GM12878 (cell line): ENCODE data around the gene CCDC201. TPM values are rescaled to one million over a fixed set of nuclear protein-coding genes. Genes with fewer than 3 reads are reported as not detected.
"Not testable (repeated sequence)": the region's sequence is repeated elsewhere in the genome, so short reads cannot be mapped to it uniquely, and the experiment has no call there.

Source experiments
- ATAC-seq: fragments of 200-7000 bp; cut with Tn5 transposase; 3 replicates; pipeline ENCODE4 v1.9.1; 2020; ENCODE audit warnings: mild to moderate bottlenecking, moderate library complexity
- BruUV-seq: library from RNA; stranded (reverse); fragments of 400-500 nt; replicated peaks from 2 replicates; lab custom pipeline; 2021; lab: Mats Ljungman, UMichigan
- CTCF ChIA-PET: fragments of 300-600 bp; sonication (Branson Sonifier 250); formaldehyde crosslinking; extraction: SDS; loops from one replicate; lab custom pipeline; 2021; ENCODE audit warnings: inconsistent platforms; lab: Yijun Ruan, JAX
- POLR2A ChIA-PET: fragments of 350-600 bp; formaldehyde crosslinking; extraction: SDS; loops from one replicate; lab custom pipeline; 2021; ENCODE audit warnings: inconsistent platforms; lab: Charles Lee
- RAD21 ChIA-PET: fragments of 300-600 bp; sonication (Branson Sonifier 250); formaldehyde crosslinking; loops from one replicate; lab custom pipeline; 2023; ENCODE audit warnings: antibody characterized with exemption; ENCODE audit not compliant: unreplicated experiment; lab: Charles Lee
- SMC1A ChIA-PET: fragments of 300-600 bp; sonication (Branson Sonifier 250); formaldehyde crosslinking; loops from one replicate; lab custom pipeline; 2023; ENCODE audit not compliant: unreplicated experiment, uncharacterized antibody; lab: Charles Lee
- DNase-seq: peaks from one replicate; pipeline ENCODE4 v3.0.0-alpha.2; 2011; ENCODE audit warnings: low read depth, low spot score
- FAIRE-seq: peaks from 3 replicates; lab custom pipeline; 2011; peaks lifted over from hg19 to GRCh38; lab: Jason Lieb, UNC
- H2AFZ ChIP-seq: 2 replicates; pipeline ENCODE4 v1.6.0; 2011; ENCODE audit warnings: low read depth, low read length, control low read depth; ENCODE audit not compliant: control insufficient read depth
- H3K27ac ChIP-seq: 2 replicates; pipeline ENCODE4 v1.5.1; 2011; ENCODE audit warnings: control low read depth; ENCODE audit not compliant: control insufficient read depth, insufficient read depth
- H3K27me3 ChIP-seq, 2 experiments: replicated peaks in 1 of 2; 2 replicates each; pipeline versions ENCODE4 v1.6.0 to v1.6.1; 2011; ENCODE audit warnings: low read length in 1 of 2; ENCODE audit not compliant: control insufficient read depth in 2 of 2, insufficient read depth in 2 of 2
- H3K36me3 ChIP-seq, 2 experiments: 2 replicates each; pipeline ENCODE4 v1.5.1; 2011; ENCODE audit warnings: low read length in 1 of 2; ENCODE audit not compliant: control insufficient read depth in 2 of 2, insufficient read depth in 2 of 2
- H3K4me1 ChIP-seq: 2 replicates; pipeline ENCODE4 v1.6.1; 2011; ENCODE audit warnings: mild to moderate bottlenecking, low read length, moderate library complexity, mixed read lengths; ENCODE audit not compliant: control insufficient read depth, insufficient read depth
- H3K4me2 ChIP-seq: 2 replicates; pipeline ENCODE4 v1.6.0; 2011; ENCODE audit warnings: control low read depth; ENCODE audit not compliant: control insufficient read depth, insufficient read depth
- H3K4me3 ChIP-seq: fragments of 200-600 bp; sonication (generic); 2 replicates; pipeline ENCODE4 v1.5.1; 2016
- H3K79me2 ChIP-seq: 2 replicates; pipeline ENCODE4 v1.6.0; 2011; ENCODE audit warnings: low read length; ENCODE audit not compliant: control insufficient read depth, insufficient read depth
- H3K9ac ChIP-seq: 2 replicates; pipeline ENCODE4 v1.8.0; 2011; ENCODE audit warnings: low read length, control low read depth, mixed read lengths; ENCODE audit not compliant: control insufficient read depth, insufficient read depth
- H3K9me3 ChIP-seq: replicated peaks from 3 replicates; pipeline ENCODE4 v1.5.1; 2011; ENCODE audit warnings: mild to moderate bottlenecking, low read length; ENCODE audit not compliant: control insufficient read depth, insufficient read depth
- H4K20me1 ChIP-seq: 2 replicates; pipeline ENCODE4 v1.6.0; 2011; ENCODE audit not compliant: control insufficient read depth, insufficient read depth
- CTCF ChIP-seq, 3 experiments: IDR thresholded peaks in 2 of 3; conservative IDR thresholded peaks in 1 of 3; 2 replicates each; pipeline ENCODE4 v1.5.1; 2011; ENCODE audit warnings: low read depth in 3 of 3, low read length in 3 of 3, mild to moderate bottlenecking in 3 of 3, control low read depth in 2 of 3, moderate library complexity in 2 of 3, inconsistent platforms in 1 of 3, mixed read lengths in 1 of 3; ENCODE audit not compliant: control insufficient read depth in 2 of 3, insufficient read depth in 1 of 3; ENCODE audit errors: extremely low read depth in 1 of 3
- EP300 ChIP-seq, 2 experiments: fragments of 150-350 bp in 1 of 2; IDR thresholded peaks; 2 replicates each; pipeline ENCODE4 v1.6.1; 2011 to 2012; ENCODE audit warnings: low read depth in 2 of 2, low read length in 2 of 2, borderline replicate concordance in 1 of 2, improper control_type of control experiment in 1 of 2, inconsistent platforms in 1 of 2; ENCODE audit not compliant: control insufficient read depth in 1 of 2
- HCFC1 ChIP-seq: fragments of 150-350 bp; IDR thresholded peaks from 2 replicates; pipeline ENCODE4 v1.6.1; 2014; ENCODE audit warnings: low read length
- JUNB ChIP-seq: IDR thresholded peaks from 2 replicates; pipeline ENCODE4 v1.6.1; 2016; ENCODE audit warnings: antibody characterized with exemption, mild to moderate bottlenecking
- RAD21 ChIP-seq: IDR thresholded peaks from 2 replicates; pipeline ENCODE4 v1.6.1; 2011; ENCODE audit warnings: mild to moderate bottlenecking, low read depth, low read length, moderate library complexity; ENCODE audit not compliant: insufficient read depth
- USF2 ChIP-seq: IDR thresholded peaks from 2 replicates; pipeline ENCODE4 v1.6.1; 2011; ENCODE audit warnings: low read depth, low read length, improper control_type of control experiment, borderline replicate concordance
- WGBS: methylation state at CpG from one replicate; pipeline ENCODE4 v1.1.6; 2016; ENCODE audit warnings: low lambda C conversion rate; ENCODE audit not compliant: insufficient replicate concordance, insufficient coverage; ENCODE audit errors: missing lambda C conversion rate; 5-methylcytosine and 5-hydroxymethylcytosine counted together
- in situ Hi-C: fragments of 300-500 bp; cut with MboI; formaldehyde crosslinking; loops from 9 replicates; pipeline ENCODE4 v1.14.3; 2018; ENCODE audit warnings: mixed read lengths
- intact Hi-C: fragments of 100-400 bp; cut with micrococcal nuclease; formaldehyde crosslinking; loops from one replicate; pipeline ENCODE4 v1.14.2; 2022; ENCODE audit not compliant: unreplicated experiment
- polyA plus RNA-seq, 11 experiments: library from polyadenylated mRNA; depleted of rRNA in 4 of 11; unstranded in 6 of 11; stranded (reverse) in 5 of 11; fragments of >200 nt; fragmentation: Nextera tagmentation in 4 of 11; fragmentation: Illumina TruSeq in 1 of 11; extraction: Ambion mirVana in 4 of 11; extraction: Trizol in 1 of 11; gene quantifications; 1 replicate in 1 of 11; 2 replicates in 10 of 11; pipeline versions ENCODE4 v1.2.1 to v1.2.3, GENCODE V29; 2011 to 2016; ENCODE audit warnings: inconsistent platforms in 2 of 11, missing spikeins in 2 of 11, low read depth in 1 of 11
- total RNA-seq, 4 experiments: library from RNA; depleted of rRNA in 3 of 4; stranded (reverse); fragments of >200 nt in 3 of 4; fragmentation: Illumina TruSeq in 1 of 4; extraction: Trizol in 1 of 4; gene quantifications; 2 replicates each; pipeline versions ENCODE4 v1.2.1 to v1.2.3, GENCODE V29; 2013 to 2021

CCDC201 gene
- total and polyA plus RNA-seq, 10 of the 15 experiments (the other 5 are each of a cell fraction or from before 2014, with no cell fraction given) = 0.10 TPM; not detected in 9

DNA sequence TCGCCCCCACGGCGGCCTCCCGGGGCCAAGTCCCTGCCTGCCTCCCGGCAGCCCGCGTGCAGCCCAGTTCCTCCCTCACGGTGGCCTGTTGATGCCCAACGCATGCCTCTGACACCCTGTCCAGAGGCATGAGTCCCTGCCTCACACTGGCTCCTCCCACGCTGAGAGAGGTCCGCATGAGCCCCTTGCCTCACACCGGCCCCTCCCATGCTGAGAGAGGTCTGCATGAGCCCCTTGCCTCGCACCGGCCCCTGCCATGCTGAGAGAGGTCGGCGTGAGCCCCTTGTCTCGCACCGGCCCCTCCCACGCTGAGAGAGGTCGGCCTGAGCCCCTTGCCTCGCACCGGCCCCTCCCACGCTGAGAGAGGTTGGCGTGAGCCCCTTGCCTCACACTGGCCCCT, 59.9 kb downstream of the CCDC201 start (continued):
- TF ChIP-seq USF2 (no peak), RAD21 (no peak), CTCF (IDR thresholded peaks at IDR 0.05 in 2 of 3, conservative IDR thresholded peaks at IDR 0.05 in 1 of 3; ENCODE audit: control insufficient read depth in 2 of 3, extremely low read depth in 1 of 3, insufficient read depth in 1 of 3, low read depth in 3 of 3, low read length in 3 of 3) (no peak), JUNB (no peak), HCFC1 (no peak), EP300 (IDR thresholded peaks at IDR 0.05; ENCODE audit: borderline replicate concordance in 1 of 2, control insufficient read depth in 1 of 2, low read depth in 2 of 2, low read length in 2 of 2) (no peak)

DNA sequence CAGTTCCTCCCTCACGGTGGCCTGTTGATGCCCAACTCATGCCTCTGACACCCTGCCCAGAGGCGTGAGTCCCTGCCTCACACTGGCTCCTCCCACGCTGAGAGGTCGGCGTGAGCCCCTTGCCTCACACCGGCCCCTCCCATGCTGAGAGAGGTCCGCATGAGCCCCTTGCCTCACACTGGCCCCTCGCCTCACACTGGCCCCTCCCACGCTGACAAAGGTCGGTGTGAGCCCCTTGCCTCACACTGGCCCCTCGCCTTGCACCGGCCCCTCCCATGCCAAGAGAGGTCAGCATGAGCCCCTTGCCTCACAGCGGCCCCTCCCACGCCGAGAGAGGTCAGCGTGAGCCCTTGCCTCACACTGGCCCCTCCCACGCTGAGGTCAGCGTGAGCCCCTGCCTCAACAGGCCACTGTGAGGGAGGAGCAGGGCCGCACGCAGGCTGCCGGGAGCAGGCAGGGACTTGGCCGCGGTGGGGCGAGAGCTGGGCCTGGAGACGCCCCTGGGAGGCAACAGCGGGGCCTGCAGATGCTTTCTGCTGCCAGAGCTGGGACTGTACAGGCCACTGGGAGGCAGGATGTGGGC, 61.1 kb downstream of the CCDC201 start:
- WGBS = 94% methylated on average over 26 of the region's 26 CpGs
- SMC1A ChIA-PET, H3K9ac ChIP-seq, H3K9me3 ChIP-seq, H2AFZ ChIP-seq, BruUV-seq, RAD21 ChIA-PET, H4K20me1 ChIP-seq, H3K4me1 ChIP-seq, H3K4me2 ChIP-seq, H3K4me3 ChIP-seq, in situ Hi-C loops, POLR2A ChIA-PET, H3K27ac ChIP-seq, intact Hi-C loops, H3K79me2 ChIP-seq, DNase-seq, FAIRE-seq, H3K36me3 ChIP-seq, CTCF ChIA-PET, H3K27me3 ChIP-seq, ATAC-seq: not testable (repeated sequence)

DNA sequence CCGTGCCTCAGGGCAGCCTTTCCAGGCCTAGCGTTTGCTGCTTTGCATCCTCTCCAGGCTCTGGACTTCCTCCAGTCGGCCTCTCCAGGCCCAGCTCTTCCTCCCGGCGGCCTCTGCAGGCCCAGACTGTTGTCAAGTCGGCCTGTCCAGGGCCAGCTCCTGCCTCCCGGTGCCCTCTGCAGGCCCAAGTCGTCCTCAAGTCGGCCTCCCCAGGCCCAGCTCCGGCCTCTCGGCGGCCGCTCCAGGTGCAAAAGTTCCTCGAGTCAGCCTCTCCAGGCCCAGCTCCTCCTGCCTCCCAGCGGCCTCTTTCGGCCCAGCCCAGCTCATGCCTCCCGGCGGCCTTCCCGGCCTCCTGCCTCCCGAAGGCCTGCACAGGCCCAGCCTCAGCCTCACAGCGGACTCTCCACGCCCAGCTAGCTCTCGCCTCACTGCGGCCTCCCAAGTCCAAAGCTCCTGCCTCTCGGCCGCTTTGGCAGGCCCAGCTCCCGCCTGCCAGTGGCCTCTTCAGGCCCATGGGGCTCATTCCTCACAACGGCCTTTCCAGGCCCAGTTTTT, 62.4 kb downstream of the CCDC201 start:
- FAIRE-seq, H3K4me3 ChIP-seq, SMC1A ChIA-PET, H3K9me3 ChIP-seq, H3K4me1 ChIP-seq, CTCF ChIA-PET, H3K9ac ChIP-seq, H2AFZ ChIP-seq, H3K36me3 ChIP-seq, H4K20me1 ChIP-seq, ATAC-seq, DNase-seq, H3K27ac ChIP-seq, RAD21 ChIA-PET, H3K4me2 ChIP-seq, in situ Hi-C loops, intact Hi-C loops, POLR2A ChIA-PET, BruUV-seq, H3K79me2 ChIP-seq, H3K27me3 ChIP-seq: not testable (repeated sequence)
- 91% methylated on average over 18 of the region's 28 CpGs for WGBS
